Stimulated activated CD8-positive, alpha-beta memory T cell treated with anti-CD3 and anti-CD28 coated beads, Interleukin-4, amount 100 ng/mL, for 48 hours (primary cell): ENCODE data around the gene TTYH2.

Experiments
- DNase-seq: peaks from one replicate; pipeline ENCODE4 v3.0.0-alpha.2; 2020

The TTYH2 gene

DNA sequence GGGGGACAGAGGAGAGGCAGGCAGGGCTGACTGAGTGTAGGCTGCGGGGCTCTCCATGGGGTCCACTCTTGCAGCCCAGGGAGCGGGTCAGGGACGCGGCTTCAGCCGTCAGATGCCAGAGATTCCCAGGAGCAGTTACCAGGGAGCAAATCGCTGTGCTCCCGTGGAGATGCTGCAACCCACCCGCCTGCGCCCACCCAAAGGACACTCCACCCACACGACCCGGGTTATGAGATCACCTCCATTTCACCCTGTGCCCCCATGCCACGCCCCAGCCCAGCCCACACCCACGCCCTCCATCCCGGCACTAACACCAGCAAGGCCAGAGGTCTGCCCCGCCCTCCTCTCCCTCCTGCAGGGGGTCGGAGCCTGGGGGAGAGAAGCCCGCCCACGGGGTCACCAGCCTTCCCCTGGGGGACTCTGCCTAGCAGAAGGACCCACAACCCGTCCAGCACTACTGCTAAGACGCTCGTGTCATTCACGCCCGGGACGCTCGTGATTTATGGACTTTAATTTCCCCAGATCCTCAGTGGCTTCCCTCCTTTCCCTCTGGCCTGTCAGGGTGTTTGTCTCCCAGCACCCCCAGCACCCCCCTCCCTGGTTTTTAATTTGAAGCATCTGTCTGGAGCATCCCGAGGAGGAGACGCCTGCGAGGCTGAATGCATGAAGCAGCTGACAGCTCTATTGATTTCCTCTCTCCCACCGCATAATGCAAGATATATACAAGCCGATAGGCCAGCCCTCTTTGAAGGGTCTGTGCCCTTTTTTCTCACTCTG, 16.6 kb upstream of the TTYH2 start:
- DNase-seq, result no peak

- no peak for DNase-seq
Observed at GRCh38 chr17:74197801-74198200, 15.6 kb upstream of the TTYH2 start.

GRCh38 chr17:74198694-74199093, 14.7 kb upstream of the TTYH2 start:
- DNase-seq, result no peak

DNA sequence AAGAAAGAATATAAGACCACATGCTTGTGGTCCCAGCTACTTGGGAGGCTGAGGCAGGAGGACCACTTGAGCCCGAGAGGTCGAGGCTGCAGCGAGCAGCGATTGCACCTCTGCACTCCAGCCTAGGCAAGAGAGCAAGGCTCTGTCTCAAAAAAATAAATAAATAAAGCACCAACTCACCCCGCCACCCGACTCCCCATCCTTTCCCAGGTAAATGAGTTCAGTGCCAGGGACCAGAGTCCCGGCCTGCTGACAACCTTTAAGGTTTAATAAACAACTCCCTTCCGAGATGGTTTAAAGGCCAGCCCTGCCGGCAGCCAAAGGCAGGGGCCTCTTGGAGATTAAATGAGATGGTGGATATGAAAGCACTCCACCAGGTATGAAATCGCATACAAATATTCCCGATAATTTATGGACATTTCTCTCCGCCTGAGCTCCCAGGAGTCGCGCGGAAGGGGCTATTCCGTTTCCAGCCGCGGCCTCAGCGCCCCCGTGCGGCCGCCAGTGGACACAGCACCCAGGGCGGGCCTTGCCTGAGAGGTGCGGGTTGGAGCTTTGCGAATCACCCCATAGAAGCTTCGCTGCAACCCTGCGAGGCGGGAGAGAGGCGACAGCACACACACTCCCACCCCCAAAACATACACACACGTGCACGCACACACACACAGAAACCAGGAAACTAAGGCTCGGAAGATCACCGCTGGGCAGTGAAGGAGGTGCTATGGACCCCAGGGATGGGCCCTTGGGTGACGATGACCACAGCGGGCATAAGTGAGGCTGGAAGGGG, 13.9 kb upstream of the TTYH2 start:
- DNase-seq, result peak; percentile 84

DNA sequence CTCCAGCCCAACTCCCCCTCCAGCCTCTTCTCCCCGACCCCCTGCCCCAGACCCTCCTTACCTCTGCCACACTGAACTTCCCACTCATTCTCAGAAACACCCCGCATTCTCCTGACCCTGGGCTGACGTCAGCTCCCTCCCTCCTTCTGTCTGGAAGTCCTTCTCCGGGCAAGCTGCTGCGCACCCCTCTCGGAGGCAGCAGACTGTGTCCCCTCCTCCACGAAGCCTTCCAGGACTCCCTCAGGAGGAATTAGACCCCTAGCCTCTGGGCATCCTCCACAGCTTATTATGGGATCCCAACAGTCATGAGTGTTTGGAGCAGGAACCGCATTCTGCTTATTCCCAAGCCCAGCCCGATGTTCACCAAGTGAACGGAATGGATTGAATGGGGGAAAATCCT, 13.3 kb upstream of the TTYH2 start:
- no peak for DNase-seq

DNA sequence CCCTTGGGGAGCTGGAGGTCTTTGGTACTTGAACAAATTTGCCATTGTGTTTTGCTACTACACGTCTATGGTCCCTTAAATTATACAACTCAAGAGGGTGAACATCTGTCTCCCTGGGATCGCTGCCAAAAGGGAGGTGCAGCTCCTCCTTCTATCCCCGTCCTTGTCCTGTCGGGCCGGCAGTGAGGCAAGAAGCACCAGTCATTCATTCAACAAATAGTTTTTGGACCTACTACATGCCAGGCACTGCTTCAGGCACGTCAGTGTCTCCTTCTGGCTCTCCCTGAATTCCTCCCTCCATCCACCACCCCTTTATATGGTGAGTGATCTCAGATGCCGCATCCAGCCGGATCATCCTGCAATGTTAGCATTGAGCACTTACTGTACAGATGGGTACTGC, 12.1 kb upstream of the TTYH2 start:
- no peak for DNase-seq

- DNase-seq, result no peak
Observed at GRCh38 chr17:74201948-74202347, 11.4 kb upstream of the TTYH2 start.

GRCh38 chr17:74202938-74203337, 10.4 kb upstream of the TTYH2 start:
- no peak for DNase-seq

GRCh38 chr17:74203439-74204240, 9.7 kb upstream of the TTYH2 start, which contains the start of gene RPL38:
RPL38 (plus strand) TSS chr17:74203678; CDS start chr17:74203956, 278 bp downstream.
- peak; percentile 99 for DNase-seq

DNA sequence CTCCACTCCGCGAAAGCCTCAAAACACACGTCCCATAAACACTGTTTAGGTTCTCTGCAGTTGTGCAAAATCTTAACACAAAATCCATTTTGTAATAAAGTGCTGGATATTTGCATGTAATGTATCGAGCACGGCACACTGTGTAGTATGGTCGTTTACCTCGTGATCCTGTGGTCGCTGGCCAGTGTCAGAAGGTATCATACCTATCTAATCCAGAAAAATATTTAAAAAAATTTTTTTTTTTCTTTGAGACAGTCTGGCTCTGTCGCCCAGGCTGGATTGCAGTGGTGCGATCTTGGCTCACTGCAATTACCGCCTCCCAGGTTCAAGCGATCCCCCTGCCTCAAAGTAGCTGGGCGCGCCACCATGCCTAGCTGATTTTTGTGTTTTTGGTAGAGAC, 8.9 kb upstream of the TTYH2 start:
- no peak for DNase-seq

DNA sequence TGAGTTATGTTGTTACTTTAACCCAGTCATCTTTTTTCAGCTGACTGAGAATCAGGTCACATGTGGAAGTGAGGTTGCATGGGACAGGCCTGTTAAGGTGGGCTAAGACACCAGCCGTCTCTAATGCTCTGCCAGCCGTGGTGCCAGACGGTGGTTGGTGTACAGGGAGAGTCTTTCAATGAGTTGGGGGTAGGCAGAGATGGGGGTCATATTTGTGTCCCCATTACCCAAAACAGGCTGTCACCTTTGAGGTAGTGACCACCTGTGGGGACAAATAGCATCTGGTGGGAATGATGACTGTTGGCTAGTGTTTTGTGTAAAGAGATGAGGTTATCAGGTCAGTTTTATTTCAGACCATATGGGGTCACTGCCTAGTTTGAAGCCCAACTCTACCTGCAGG, 8.1 kb upstream of the TTYH2 start:
- DNase-seq, result no peak

GRCh38 chr17:74206332-74206818, 7.0 kb upstream of the TTYH2 start:
- DNase-seq, result no peak

- peak; percentile 87 for DNase-seq
Observed at GRCh38 chr17:74210191-74211140, 2.9 kb upstream of the TTYH2 start.

- peak; percentile 57 for DNase-seq
Observed at GRCh38 chr17:74211141-74211911, 2.0 kb upstream of the TTYH2 start.

GRCh38 chr17:74211912-74212208, 1.5 kb upstream of the TTYH2 start:
- DNase-seq, result peak; percentile 50

GRCh38 chr17:74212209-74212912, 1.0 kb upstream of the TTYH2 start:
- DNase-seq, result peak; percentile 59

DNA sequence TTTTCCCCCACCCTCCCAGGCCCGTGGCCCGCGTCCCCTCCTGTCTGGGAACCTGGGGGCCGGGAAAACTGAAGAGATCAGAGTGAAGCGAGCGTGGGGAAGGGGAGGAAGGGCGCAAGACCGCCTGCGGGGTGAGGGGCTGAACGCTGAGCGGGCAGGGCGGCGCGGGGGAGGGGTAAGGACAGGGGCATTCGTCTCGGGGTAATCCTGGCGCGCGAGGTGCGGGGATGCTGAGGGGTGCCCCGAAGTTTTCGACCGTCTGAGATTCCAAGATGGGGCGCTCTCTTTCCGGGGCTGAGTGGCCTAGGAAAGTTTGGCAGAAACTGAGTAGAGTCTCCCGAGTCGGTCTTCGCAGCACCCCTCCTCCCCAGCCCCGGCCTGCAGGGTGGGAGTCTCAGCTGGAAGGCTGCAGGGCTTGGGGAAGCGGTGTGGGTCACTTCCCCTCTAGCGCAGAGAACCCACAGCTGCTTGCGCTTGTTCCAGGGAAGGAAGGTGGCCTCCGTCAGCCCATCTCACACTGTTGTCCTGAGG, 555 bp downstream of the TTYH2 start:
- DNase-seq, result peak; percentile 36

GRCh38 chr17:74214484-74215341, 1.3 kb downstream of the TTYH2 start:
- DNase-seq, result no peak

GRCh38 chr17:74215342-74215727, 2.0 kb downstream of the TTYH2 start:
- no peak for DNase-seq
